BE2C (cell line): ENCODE measurements around the gene GRM4.
"Not testable (repeated sequence)": the region's sequence is repeated elsewhere in the genome, so short reads cannot be mapped to it uniquely, and the experiment has no call there.

Source experiments
- DNase-seq: peaks from one replicate; pipeline ENCODE4 v3.0.0-alpha.2; 2020
- H3K27me3 ChIP-seq: fragments of 250-450 bp; sonication (Bioruptor Pico); 2 replicates; pipeline ENCODE4 v1.5.1; 2020; ENCODE audit warnings: mild to moderate bottlenecking
- H3K36me3 ChIP-seq: fragments of 250-450 bp; sonication (Bioruptor Pico); 2 replicates; pipeline ENCODE4 v1.5.1; 2020; ENCODE audit warnings: mild to moderate bottlenecking
- H3K4me1 ChIP-seq: fragments of 250-450 bp; sonication (Bioruptor Pico); 2 replicates; pipeline ENCODE4 v1.5.1; 2020
- H3K4me3 ChIP-seq: 2 replicates; pipeline ENCODE4 v1.5.1; 2011; ENCODE audit warnings: low read depth, low read length
- H3K9me3 ChIP-seq: fragments of 250-450 bp; sonication (Bioruptor Pico); 2 replicates; pipeline ENCODE4 v1.5.1; 2020
- CTCF ChIP-seq: IDR thresholded peaks from 2 replicates; pipeline ENCODE4 v1.5.1; 2012; ENCODE audit warnings: mild to moderate bottlenecking, low read depth, low read length

Gene GRM4

GRCh38 chr6:34020278-34020677 is 125.6 kb downstream of the GRM4 start:
- H3K27me3 ChIP-seq = no peaks in the 10 kb centered on the region
- H3K4me1 ChIP-seq = peaks cover 4% of the 10 kb centered on the region
- no peaks in the 10 kb centered on the region for H3K36me3 ChIP-seq
- no peak overlapping the region for H3K4me3 ChIP-seq
- no peak for TF ChIP-seq CTCF
- peaks cover 5% of the 10 kb centered on the region; the same call in 1 of the 2 replicates for H3K9me3 ChIP-seq
- no peak for DNase-seq

DNA sequence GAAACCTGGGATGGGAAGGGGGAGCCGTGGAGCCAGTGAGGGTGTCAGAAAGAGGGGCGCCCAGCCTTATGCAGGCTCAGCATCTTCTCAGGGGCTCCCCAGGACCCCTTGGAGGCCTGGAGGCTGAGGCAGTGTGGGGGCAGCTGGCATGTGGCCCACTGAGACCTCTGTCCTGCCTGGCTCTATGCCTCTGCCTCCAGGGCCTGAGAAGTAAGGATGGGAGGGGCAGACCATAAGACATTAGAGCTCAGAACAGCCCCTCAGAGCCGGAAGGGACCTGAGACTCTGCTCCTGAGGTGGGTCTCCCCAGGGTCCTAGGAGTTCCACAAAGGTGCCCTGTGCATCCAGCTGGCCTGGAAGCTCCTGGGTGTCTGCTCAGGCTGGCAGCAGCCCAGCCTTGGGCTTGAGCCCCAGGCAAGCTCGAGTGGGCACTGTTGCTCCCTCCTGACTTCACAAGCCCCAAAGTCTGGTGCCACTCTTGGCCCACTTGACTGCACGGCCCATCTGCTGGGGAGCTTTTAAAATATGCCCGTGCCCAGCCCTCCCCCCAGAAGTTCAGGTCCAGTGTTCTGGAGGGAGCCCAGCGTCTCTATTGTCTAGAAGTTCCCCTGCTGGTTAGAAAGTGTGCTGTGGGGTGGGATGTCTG is 126.8 kb downstream of the GRM4 start:
- Histone ChIP-seq H3K36me3 (no peaks in the 10 kb centered on the region), H3K4me1 (no peaks in the 10 kb centered on the region), H3K27me3 (no peaks in the 10 kb centered on the region), H3K4me3 (no peak overlapping the region), H3K9me3 (0 out of 2 replicates have a peak, but pooled peaks cover 3% of the 10 kb centered on the region)
- TF ChIP-seq CTCF = no peak
- DNase-seq = no peak

DNA sequence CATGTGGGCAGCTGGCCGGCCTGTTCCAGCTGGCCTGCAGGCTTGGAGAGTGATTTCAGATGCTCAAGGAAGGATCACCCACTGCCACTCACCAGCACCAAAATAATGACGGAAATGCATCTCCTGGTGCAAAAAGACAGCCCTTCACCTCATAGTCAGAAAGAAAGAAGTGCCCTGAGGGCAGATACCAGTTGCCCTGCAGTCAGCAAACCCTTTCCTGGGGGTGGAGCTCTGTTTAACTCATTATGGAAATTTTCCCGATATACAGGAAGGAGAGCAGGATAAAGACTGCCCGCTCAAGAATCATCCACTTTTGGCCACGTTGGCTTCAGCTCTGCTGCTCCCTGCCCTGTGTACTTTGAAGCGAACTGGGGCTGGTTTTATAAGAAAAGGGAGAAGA is 127.9 kb downstream of the GRM4 start:
- Histone ChIP-seq H3K27me3 (no peaks in the 10 kb centered on the region), H3K4me3 (no peak overlapping the region)
- no peak for TF ChIP-seq CTCF

DNA sequence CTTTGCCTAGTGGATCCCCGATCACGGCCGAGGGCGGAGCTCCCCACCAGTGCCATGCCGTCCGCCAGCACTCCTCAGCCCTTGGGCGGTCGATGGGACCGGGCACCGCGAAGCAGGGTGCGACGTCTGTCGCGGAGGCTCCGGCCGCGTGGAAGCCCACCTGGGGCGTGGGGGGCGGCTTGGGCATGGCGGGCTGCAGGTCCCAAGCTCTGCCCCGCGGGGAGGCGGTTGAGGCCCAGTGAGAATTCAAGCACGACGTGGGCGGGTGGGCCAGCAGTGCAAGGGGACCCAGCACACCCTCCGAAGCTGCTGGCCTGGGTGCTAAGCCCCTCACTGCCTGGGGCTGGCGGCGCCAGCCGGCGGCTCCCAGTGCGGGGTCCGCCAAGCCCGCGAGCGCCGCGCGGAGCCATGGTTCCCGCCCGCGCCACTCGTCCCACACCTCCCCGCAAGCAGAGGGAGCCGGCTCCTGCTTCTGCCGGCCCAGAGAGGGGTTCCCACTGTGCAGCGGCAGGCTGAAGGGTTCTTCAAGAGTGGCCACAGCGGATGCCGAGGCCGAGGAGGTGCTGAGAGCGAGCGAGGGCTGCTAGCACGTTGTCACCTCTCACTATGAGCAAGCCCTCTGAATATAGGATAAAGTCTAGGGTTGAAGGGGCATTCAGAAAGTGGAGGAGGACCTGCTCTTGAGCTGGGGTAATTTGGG is 128.6 kb downstream of the GRM4 start:
- no peak for TF ChIP-seq CTCF
- no peak for DNase-seq
- H3K27me3 ChIP-seq = no peaks in the 10 kb centered on the region
- H3K9me3 ChIP-seq = 0 out of 2 replicates have a peak, but pooled peaks cover 3% of the 10 kb centered on the region
- H3K4me3 ChIP-seq = no peak overlapping the region
- no peaks in the 10 kb centered on the region for H3K4me1 ChIP-seq
- no peaks in the 10 kb centered on the region for H3K36me3 ChIP-seq

More for the DNA sequence above, 127.9 kb downstream of the GRM4 start:
- DNase-seq = no peak
- Histone ChIP-seq H3K36me3 (no peaks in the 10 kb centered on the region), H3K9me3 (0 out of 2 replicates have a peak, but pooled peaks cover 3% of the 10 kb centered on the region), H3K4me1 (no peaks in the 10 kb centered on the region)

- H3K27me3 ChIP-seq, H3K4me1 ChIP-seq, H3K36me3 ChIP-seq, H3K4me3 ChIP-seq, DNase-seq, H3K9me3 ChIP-seq: not testable (repeated sequence)
Measured at GRCh38 chr6:34016573-34016972, 129.3 kb downstream of the GRM4 start.

GRCh38 chr6:34015586-34015985 is 130.3 kb downstream of the GRM4 start:
- 0 out of 2 replicates have a peak, but pooled peaks cover 3% of the 10 kb centered on the region for H3K9me3 ChIP-seq
- H3K36me3 ChIP-seq = no peaks in the 10 kb centered on the region
- no peak overlapping the region for H3K4me3 ChIP-seq
- H3K27me3 ChIP-seq = no peaks in the 10 kb centered on the region
- no peaks in the 10 kb centered on the region for H3K4me1 ChIP-seq
- no peak for TF ChIP-seq CTCF
- DNase-seq = no peak
